K562 (cell line): Measurements from ENCODE around the gene PPIA. TPM values are rescaled to one million over a fixed set of nuclear protein-coding genes. Genes with fewer than 3 reads are reported as not detected.
A peak's percentile ranks its signal among the peaks of the same experiment; 100 is the strongest.

Source experiments
- CEBPB ChIP-seq: fragments of 450-650 bp; IDR thresholded peaks from 2 replicates; pipeline ENCODE4 v1.6.1; 2016; ENCODE audit warnings: missing genetic modification characterization, missing compliant biosample characterization
- CHCHD3 ChIP-seq: fragments of 250-450 bp; sonication (Bioruptor Pico); IDR thresholded peaks from 2 replicates; pipeline ENCODE4 v2.1.2; 2022; ENCODE audit warnings: mild to moderate bottlenecking
- CHD1 ChIP-seq: fragments of 200-600 bp; sonication (generic); IDR thresholded peaks from one replicate; pipeline ENCODE4 v1.6.1; 2012; ENCODE audit warnings: mild to moderate bottlenecking, moderate library complexity, low read length, inconsistent platforms
- E2F6 ChIP-seq, 2 experiments: IDR thresholded peaks; 2 replicates each; pipeline ENCODE4 v1.6.1; 2011; ENCODE audit warnings: borderline replicate concordance in 1 of 2, control low read depth in 1 of 2, low read depth in 1 of 2, low read length in 1 of 2, mild to moderate bottlenecking in 1 of 2, mixed read lengths in 1 of 2, moderate library complexity in 1 of 2; ENCODE audit not compliant: insufficient read depth in 1 of 2, insufficient read length in 1 of 2, poor library complexity in 1 of 2, severe bottlenecking in 1 of 2; ENCODE audit errors: extremely low read depth in 1 of 2
- FIP1L1 ChIP-seq: fragments of 200-400 bp; formaldehyde crosslinking; IDR thresholded peaks from 2 replicates; pipeline ENCODE4 v1.6.1; 2018; ENCODE audit warnings: mild to moderate bottlenecking, low read depth, low read length; ENCODE audit not compliant: poor library complexity, severe bottlenecking
- FUS ChIP-seq: fragments of 200-400 bp; formaldehyde crosslinking; optimal IDR thresholded peaks from 2 replicates; pipeline ENCODE3; 2017; ENCODE audit warnings: low read depth, low read length
- PHF8 ChIP-seq: fragments of 200-600 bp; sonication (generic); IDR thresholded peaks from 2 replicates; pipeline ENCODE4 v1.6.1; 2012; ENCODE audit warnings: mixed run types, mild to moderate bottlenecking, inconsistent platforms, low read length, moderate library complexity, borderline replicate concordance
- RBFOX2 ChIP-seq: fragments of 200-400 bp; formaldehyde crosslinking; IDR thresholded peaks from 2 replicates; pipeline ENCODE4 v1.6.1; 2017; ENCODE audit warnings: low read depth, mild to moderate bottlenecking, low read length, moderate library complexity
- SLC30A9 ChIP-seq: fragments of 250-450 bp; sonication (Bioruptor Pico); IDR thresholded peaks from 2 replicates; pipeline ENCODE4 v1.8.0; 2022; ENCODE audit warnings: mild to moderate bottlenecking, moderate library complexity
- TBL1XR1 ChIP-seq, 2 experiments: IDR thresholded peaks; 2 replicates each; pipeline ENCODE4 v1.6.1; 2012; ENCODE audit warnings: improper control_type of control experiment in 2 of 2, low read length in 2 of 2, mild to moderate bottlenecking in 1 of 2
- TCF7L2 ChIP-seq: fragments of 150-350 bp; IDR thresholded peaks from 2 replicates; pipeline ENCODE4 v1.6.1; 2016; ENCODE audit warnings: low read depth, mild to moderate bottlenecking, low read length, moderate library complexity
- THRA ChIP-seq: fragments of 450-650 bp; IDR thresholded peaks from 2 replicates; pipeline ENCODE4 v1.6.1; 2017; ENCODE audit warnings: mild to moderate bottlenecking, moderate library complexity
- XRCC4 ChIP-seq: IDR thresholded peaks from one replicate; pipeline ENCODE4 v1.6.1; 2011; ENCODE audit not compliant: insufficient read depth, insufficient read length; ENCODE audit errors: extremely low read depth
- ZNF165 ChIP-seq: fragments of 250-450 bp; sonication (Bioruptor Pico); IDR thresholded peaks from 2 replicates; pipeline ENCODE4 v1.4.0; 2020; ENCODE audit warnings: borderline replicate concordance
- ZNF445 ChIP-seq: fragments of 250-450 bp; sonication (Bioruptor Pico); IDR thresholded peaks from 2 replicates; pipeline ENCODE4 v1.4.0; 2020; ENCODE audit warnings: low read depth, mild to moderate bottlenecking, moderate library complexity
- ZNF609 ChIP-seq: sonication (generic); formaldehyde crosslinking; IDR thresholded peaks from 2 replicates; pipeline ENCODE4 v1.8.1; 2023; ENCODE audit warnings: missing genetic modification reagents, mild to moderate bottlenecking, borderline replicate concordance
- ZNF740 ChIP-seq, 3 experiments: fragments of 200-800 bp in 1 of 3; sonication (Bioruptor generic) in 1 of 3; sonication (generic) in 1 of 3; formaldehyde crosslinking in 1 of 3; IDR thresholded peaks; 2 replicates each; pipeline versions ENCODE4 v1.6.1 to v1.8.0; 2016 to 2022; ENCODE audit warnings: mild to moderate bottlenecking in 2 of 3, missing compliant biosample characterization in 2 of 3, missing genetic modification characterization in 2 of 3, missing genetic modification reagents in 1 of 3
- polyA plus RNA-seq, 8 experiments: library from polyadenylated mRNA; depleted of rRNA in 4 of 8; stranded (reverse) in 5 of 8; unstranded in 3 of 8; fragments of >200 nt; fragmentation: Nextera tagmentation in 2 of 8; fragmentation: Illumina TruSeq in 1 of 8; extraction: Ambion mirVana in 2 of 8; extraction: Trizol in 1 of 8; gene quantifications; 2 replicates each; pipeline versions ENCODE4 v1.2.1 to v1.2.3, GENCODE V29; 2011 to 2014; ENCODE audit warnings: inconsistent platforms in 1 of 8, missing spikeins in 1 of 8
- total RNA-seq, 7 experiments: library from RNA; depleted of rRNA in 6 of 7; stranded (reverse); fragments of >200 nt in 6 of 7; fragmentation: Illumina TruSeq in 2 of 7; extraction: Trizol in 2 of 7; gene quantifications; 2 replicates each; pipeline versions ENCODE4 v1.2.1 to v1.2.3, GENCODE V29; 2011 to 2021; ENCODE audit warnings: low replicate concordance in 1 of 7

Gene PPIA
- total and polyA plus RNA-seq, 9 of the 15 experiments (the other 6 are each of a cell fraction or from before 2014, with no cell fraction given), result 2,583 to 7,504 (median 3,973) TPM

GRCh38 chr7:44748948-44749731, 47.3 kb upstream of the PPIA start (continued):
- TF ChIP-seq FIP1L1, result peak; percentile 46
- no peak for TF ChIP-seq THRA
- no peak for TF ChIP-seq ZNF609 (CRISPR knock-in tag)
- peak; percentile 26; the same call in 1 of the 2 replicates for TF ChIP-seq PHF8
- no peak for TF ChIP-seq CHCHD3 (CRISPR knock-in tag)
- peak in 1 of 2 experiments; percentile 12 for TF ChIP-seq E2F6 (IDR thresholded peaks at IDR 0.05; ENCODE audit: borderline replicate concordance in 1 of 2, extremely low read depth in 1 of 2, insufficient read depth in 1 of 2, insufficient read length in 1 of 2, low read depth in 1 of 2, low read length in 1 of 2, poor library complexity in 1 of 2, severe bottlenecking in 1 of 2)
- peak; percentile 28; the same call in 1 of the 2 replicates for TF ChIP-seq ZNF740 (CRISPR knock-in tag; IDR thresholded peaks at IDR 0.05)
- TF ChIP-seq ZNF740 (tag; IDR thresholded peaks at IDR 0.05), result no peak
- TF ChIP-seq CEBPB (tag), result no peak
- no peak for TF ChIP-seq XRCC4
- TF ChIP-seq FUS, result peak; percentile 64
- peak; percentile 39 for TF ChIP-seq CHD1
- no peak for TF ChIP-seq SLC30A9
- no peak for TF ChIP-seq TCF7L2
- no peak for TF ChIP-seq ZNF165 (CRISPR knock-in tag)
- no peak for TF ChIP-seq TBL1XR1 (IDR thresholded peaks at IDR 0.05; ENCODE audit: low read length in 2 of 2)
- peak; percentile 65 for TF ChIP-seq RBFOX2
- no peak for TF ChIP-seq ZNF445 (CRISPR knock-in tag)
